HG03565 (cell line): Measurements from ENCODE around the gene C6orf89.
"Not testable (repeated sequence)": the region's sequence is repeated elsewhere in the genome, so short reads cannot be mapped to it uniquely, and the experiment has no call there.

Experiments
- ATAC-seq: cut with Tn5 transposase; IDR thresholded peaks from one replicate; pipeline ENCODE4 v1.9.1; 2021; ENCODE audit warnings: mild to moderate bottlenecking, moderate library complexity; ENCODE audit not compliant: unreplicated experiment

C6orf89 gene

GRCh38 chr6:36945301-36945700 lies 59.5 kb downstream of the C6orf89 start:
- ATAC-seq, result no peak

GRCh38 chr6:36946526-36946925 lies 60.8 kb downstream of the C6orf89 start:
- ATAC-seq, result no peak

GRCh38 chr6:36947570-36948351 lies 62.0 kb downstream of the C6orf89 start:
- ATAC-seq, result no peak

- ATAC-seq, result not testable (repeated sequence)
Measured at GRCh38 chr6:36949076-36949475, 63.3 kb downstream of the C6orf89 start.

GRCh38 chr6:36949636-36950035 lies 63.9 kb downstream of the C6orf89 start:
- no peak for ATAC-seq

GRCh38 chr6:36953931-36954261 lies 68.1 kb downstream of the C6orf89 start:
- no peak for ATAC-seq

- no peak for ATAC-seq
Measured at GRCh38 chr6:36954262-36954931, 68.6 kb downstream of the C6orf89 start, which contains the start of gene PI16. Gene PI16, plus strand, starts transcription at chr6:36954738. Its CDS starts 23 bp downstream, at chr6:36954761.

GRCh38 chr6:36955136-36955535 lies 69.4 kb downstream of the C6orf89 start:
- ATAC-seq, result no peak

- no peak for ATAC-seq
Measured at GRCh38 chr6:36955671-36956445, 70.1 kb downstream of the C6orf89 start.

GRCh38 chr6:36956446-36956820 lies 70.7 kb downstream of the C6orf89 start:
- ATAC-seq, result no peak

GRCh38 chr6:36957773-36958271 lies 72.1 kb downstream of the C6orf89 start:
- no peak for ATAC-seq

GRCh38 chr6:36958775-36959554 lies 73.2 kb downstream of the C6orf89 start:
- ATAC-seq, result no peak

- ATAC-seq, result no peak
Measured at GRCh38 chr6:36959555-36960250, 74.0 kb downstream of the C6orf89 start.

- no peak for ATAC-seq
Measured at GRCh38 chr6:36961441-36962435, 76.0 kb downstream of the C6orf89 start.

- no peak for ATAC-seq
Measured at GRCh38 chr6:36962874-36963273, 77.1 kb downstream of the C6orf89 start.

- no peak for ATAC-seq
Measured at GRCh38 chr6:36963451-36964290, 77.9 kb downstream of the C6orf89 start.

- ATAC-seq, result no peak
Measured at GRCh38 chr6:36964349-36964748, 78.6 kb downstream of the C6orf89 start.

GRCh38 chr6:36964908-36965307 lies 79.2 kb downstream of the C6orf89 start:
- no peak for ATAC-seq
